ENCODE results near the gene API5. TPM values are rescaled to one million over a fixed set of nuclear protein-coding genes. Genes with fewer than 3 reads are reported as not detected.

Gene API5
- 106 TPM for polyA plus RNA-seq (2013, experiment 1 of 2)
- 107 TPM for polyA plus RNA-seq (2013, experiment 2 of 2)

DNA sequence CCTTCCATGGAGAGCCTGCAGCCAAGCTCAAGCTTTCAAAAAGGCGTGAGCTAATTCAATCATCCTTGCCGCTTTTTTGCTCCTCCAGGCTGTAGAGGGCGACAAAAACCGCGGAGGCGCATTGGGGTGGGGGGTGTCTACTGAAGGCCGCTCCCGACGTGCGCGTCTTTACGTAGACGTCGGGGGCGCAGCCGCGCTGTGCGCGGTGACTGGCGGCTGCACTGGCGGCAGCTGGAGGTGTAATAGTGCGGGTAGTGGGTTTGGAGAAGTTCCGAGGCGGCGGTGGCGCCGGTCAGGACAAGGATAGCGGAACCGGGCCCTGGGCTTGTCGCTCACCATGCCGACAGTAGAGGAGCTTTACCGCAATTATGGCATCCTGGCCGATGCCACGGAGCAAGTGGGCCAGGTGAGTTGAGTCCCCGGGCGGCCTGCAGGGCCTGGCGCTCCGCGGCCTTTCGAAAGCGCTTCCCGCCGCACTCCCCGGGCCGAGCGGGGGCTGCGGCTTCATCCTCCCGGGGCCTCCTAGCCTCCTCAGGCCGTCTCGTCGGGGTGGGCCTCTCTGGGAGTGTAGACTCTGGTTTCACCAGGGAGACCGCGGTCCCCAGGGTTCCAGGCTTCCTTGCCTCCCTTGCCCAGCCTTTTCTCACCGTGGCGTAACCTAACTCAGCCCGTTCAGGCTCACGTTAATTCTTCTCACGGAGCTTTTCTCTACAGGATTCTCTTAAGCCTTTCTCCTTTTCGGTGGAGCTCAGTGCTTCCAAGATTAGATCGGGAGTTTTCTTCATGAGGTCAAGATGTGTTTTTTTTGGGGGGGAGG, at the start of gene API5:
Gene API5, plus strand, starts transcription at position 206 of the 817 bp plus-strand sequence. Its CDS starts 132 bp downstream, at position 338.
- H3K27ac ChIP-seq (ENCODE audit: low read depth, low read length, severe bottlenecking), result peak within 1 kb of the TSS; percentile 88
- WGBS, 2 experiments (ENCODE audit: insufficient coverage in 2 of 2), result 0% methylated on average over 23 to 36 of the region's 60 CpGs
- peak within 1 kb of the TSS; percentile 80 for H3K4me3 ChIP-seq (ENCODE audit: extremely low read depth, insufficient read depth, low read length, poor library complexity, severe bottlenecking)
- H3K9me3 ChIP-seq (ENCODE audit: control insufficient read depth, low read length), result no peaks in the 10 kb centered on the region
- H3K36me3 ChIP-seq (ENCODE audit: control insufficient read depth, insufficient read depth, low read length), result peaks cover 8% of the 10 kb centered on the region
- peaks cover 6% of the 10 kb centered on the region for H3K4me1 ChIP-seq (ENCODE audit: control insufficient read depth, insufficient read depth, low read length, poor library complexity, severe bottlenecking)

DNA sequence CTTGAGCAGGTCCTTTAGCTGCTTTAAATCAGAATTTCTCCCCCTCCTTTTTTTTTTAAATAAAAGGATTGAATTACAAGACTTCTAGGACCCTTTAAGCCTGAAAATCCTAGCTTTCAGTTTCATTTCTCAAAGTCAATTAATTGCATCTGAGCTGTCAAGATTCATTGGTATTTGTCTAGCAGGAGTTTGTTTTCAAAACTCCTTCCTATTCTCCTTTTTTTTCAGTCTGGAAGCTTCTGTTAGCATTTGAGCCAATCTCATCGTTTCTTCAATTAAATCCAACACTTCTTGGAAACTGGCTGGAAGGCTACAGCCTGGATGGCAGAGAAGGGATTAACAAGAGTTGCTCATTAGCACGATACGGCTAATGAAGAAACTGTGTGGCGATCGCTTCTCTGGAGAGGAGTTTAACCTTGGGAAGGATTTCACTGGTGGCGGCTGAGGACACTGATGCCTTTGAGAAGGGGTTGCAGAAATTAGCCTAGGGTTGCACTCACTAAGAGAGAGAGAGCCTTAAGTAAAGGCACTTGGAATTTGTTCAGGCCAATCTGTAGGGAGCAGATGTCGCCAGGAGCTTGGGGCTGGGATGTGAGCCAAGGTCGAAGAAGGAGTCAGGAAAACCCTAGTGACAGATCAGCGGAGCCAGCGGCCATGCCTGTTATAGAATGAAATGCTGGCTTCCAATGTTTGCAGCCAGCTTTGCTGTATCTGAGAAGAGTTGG, 43.8 kb upstream of the API5 start:
- 92 to 98% methylated on average over 9 of the region's 10 CpGs for WGBS, 2 experiments (ENCODE audit: insufficient coverage in 2 of 2)
- Histone ChIP-seq H3K36me3 (ENCODE audit: control insufficient read depth, insufficient read depth, low read length) (no peaks in the 10 kb centered on the region), H3K4me1 (ENCODE audit: control insufficient read depth, insufficient read depth, low read length, poor library complexity, severe bottlenecking) (no peaks in the 10 kb centered on the region), H3K4me3 (ENCODE audit: extremely low read depth, insufficient read depth, low read length, poor library complexity, severe bottlenecking) (no peak overlapping the region), H3K27ac (ENCODE audit: low read depth, low read length, severe bottlenecking) (no peak overlapping the region), H3K9me3 (ENCODE audit: control insufficient read depth, low read length) (no peaks in the 10 kb centered on the region)

DNA sequence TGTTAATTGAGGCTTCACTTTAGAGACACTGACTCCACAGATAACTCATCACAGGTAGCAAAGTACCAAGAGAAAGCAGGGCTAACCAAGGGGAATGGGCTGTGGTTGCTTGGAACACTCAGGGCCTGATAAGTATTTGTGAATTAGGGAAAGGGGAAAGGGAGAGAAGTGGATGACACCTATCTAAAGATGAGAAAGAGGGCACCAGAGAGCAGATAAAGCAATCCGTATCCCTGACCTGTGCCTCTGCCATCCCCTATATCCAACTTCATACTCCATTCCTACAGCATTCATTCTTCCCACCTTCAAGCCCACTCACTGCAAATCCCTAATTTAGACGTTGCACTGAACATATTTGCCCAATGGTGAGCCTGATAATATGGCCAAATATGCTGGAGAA, 43.0 kb upstream of the API5 start:
- H3K27ac ChIP-seq (ENCODE audit: low read depth, low read length, severe bottlenecking), result no peak overlapping the region
- H3K4me1 ChIP-seq (ENCODE audit: control insufficient read depth, insufficient read depth, low read length, poor library complexity, severe bottlenecking), result no peaks in the 10 kb centered on the region
- H3K9me3 ChIP-seq (ENCODE audit: control insufficient read depth, low read length), result no peaks in the 10 kb centered on the region
- H3K36me3 ChIP-seq (ENCODE audit: control insufficient read depth, insufficient read depth, low read length), result no peaks in the 10 kb centered on the region
- H3K4me3 ChIP-seq (ENCODE audit: extremely low read depth, insufficient read depth, low read length, poor library complexity, severe bottlenecking), result no peak overlapping the region
- WGBS, 2 experiments (ENCODE audit: insufficient coverage in 2 of 2), result 38% methylated on average over 1 of the region's 2 CpGs; no CpG with 5 or more reads in 1 of the 2 experiments

DNA sequence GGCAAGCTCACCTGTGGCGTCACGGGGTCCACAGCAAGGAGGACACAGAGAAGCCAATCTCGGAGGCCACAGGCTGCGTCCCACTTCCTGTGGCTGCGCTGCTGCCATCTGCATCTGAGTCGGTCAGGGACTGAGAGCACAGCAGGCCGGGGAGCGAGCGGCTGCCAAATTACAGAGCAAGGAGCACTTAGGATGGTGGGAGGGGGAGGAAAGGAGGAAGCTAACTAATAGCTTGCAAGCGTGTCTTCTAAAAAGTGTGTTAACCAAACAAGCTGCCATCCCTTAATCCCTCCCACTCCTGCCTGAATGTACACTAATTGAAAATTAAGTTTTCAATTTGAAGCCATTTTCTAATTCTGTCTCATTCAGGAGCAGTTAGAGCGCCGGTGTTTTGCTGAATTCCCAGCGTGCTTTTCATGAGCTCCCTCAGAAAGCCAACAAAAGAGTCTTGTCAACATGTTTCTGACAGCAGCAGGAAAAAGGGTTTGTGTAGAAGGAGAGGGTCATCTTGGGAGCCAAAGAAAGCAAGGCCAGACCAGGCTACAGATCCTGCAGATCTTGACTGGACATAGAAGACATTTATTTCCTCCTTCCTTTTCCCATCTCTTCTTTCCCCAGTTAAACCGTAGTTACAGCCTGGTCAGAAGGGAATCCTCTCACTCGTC, 42.4 kb upstream of the API5 start:
- WGBS, 2 experiments (ENCODE audit: insufficient coverage in 2 of 2), result 57 to 65% methylated on average over 11 to 13 of the region's 15 CpGs

DNA sequence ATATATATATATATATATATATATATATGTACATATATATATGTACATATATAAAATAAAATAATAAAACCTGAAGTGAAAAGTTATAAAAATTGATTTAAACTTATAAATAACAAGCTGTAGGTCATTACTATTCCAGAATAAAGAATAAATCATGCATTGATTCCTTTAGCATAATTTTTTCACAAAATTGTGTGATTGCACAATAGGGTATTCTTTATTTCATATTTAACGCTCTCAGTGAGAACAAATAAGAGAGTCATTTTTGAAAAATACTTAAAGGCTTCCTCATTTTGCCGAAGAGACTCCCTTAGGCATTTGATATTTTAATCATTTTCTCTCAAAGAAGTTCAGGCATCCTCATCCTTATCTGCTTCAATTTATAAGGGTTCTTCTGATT, 41.3 kb upstream of the API5 start:
- Histone ChIP-seq H3K4me1 (ENCODE audit: control insufficient read depth, insufficient read depth, low read length, poor library complexity, severe bottlenecking) (no peaks in the 10 kb centered on the region), H3K36me3 (ENCODE audit: control insufficient read depth, insufficient read depth, low read length) (no peaks in the 10 kb centered on the region), H3K27ac (ENCODE audit: low read depth, low read length, severe bottlenecking) (no peak overlapping the region), H3K9me3 (ENCODE audit: control insufficient read depth, low read length) (no peaks in the 10 kb centered on the region), H3K4me3 (ENCODE audit: extremely low read depth, insufficient read depth, low read length, poor library complexity, severe bottlenecking) (no peak overlapping the region)
- 83 to 100% methylated on average over 1 of the region's 2 CpGs for WGBS, 2 experiments (ENCODE audit: insufficient coverage in 2 of 2)

More for the DNA sequence above, 42.4 kb upstream of the API5 start:
- H3K36me3 ChIP-seq (ENCODE audit: control insufficient read depth, insufficient read depth, low read length), result no peaks in the 10 kb centered on the region
- no peak overlapping the region for H3K4me3 ChIP-seq (ENCODE audit: extremely low read depth, insufficient read depth, low read length, poor library complexity, severe bottlenecking)
- no peak overlapping the region for H3K27ac ChIP-seq (ENCODE audit: low read depth, low read length, severe bottlenecking)
- H3K4me1 ChIP-seq (ENCODE audit: control insufficient read depth, insufficient read depth, low read length, poor library complexity, severe bottlenecking), result no peaks in the 10 kb centered on the region
- no peaks in the 10 kb centered on the region for H3K9me3 ChIP-seq (ENCODE audit: control insufficient read depth, low read length)

DNA sequence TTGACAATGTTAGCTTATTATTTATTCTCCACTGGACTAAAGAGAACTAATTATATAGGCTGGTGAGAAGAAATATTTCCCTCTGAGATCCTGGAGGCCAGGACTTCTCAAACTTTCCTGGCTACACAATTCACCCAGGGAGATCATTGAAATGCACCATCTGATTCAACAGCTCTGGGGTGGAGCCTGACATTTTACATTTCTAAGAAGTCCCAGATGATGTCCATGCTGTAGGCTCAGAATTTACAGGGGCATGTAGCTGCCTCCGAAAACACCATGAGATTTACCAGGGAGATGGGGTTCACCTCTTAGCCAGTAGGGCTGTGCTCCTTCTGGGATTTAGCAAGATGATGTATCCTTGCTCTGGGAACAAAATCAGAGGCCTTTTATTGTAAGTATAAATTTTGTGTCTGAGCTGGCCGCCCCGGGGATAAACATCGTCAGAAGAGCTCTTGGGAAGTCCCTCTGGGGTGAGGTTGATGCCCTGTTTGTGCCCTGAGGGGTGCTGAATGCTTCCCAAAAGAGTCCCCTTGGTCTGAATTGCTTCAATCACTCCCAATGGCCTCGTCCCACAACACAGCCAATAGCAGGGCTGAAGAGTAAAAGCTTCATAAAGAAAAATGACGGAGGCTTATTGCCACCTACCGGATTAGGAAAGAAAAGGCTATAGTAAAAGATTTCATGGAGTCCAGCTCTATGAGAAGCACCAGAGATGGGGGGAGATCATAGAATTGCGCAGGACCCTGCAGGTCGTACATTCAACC, 33.4 kb upstream of the API5 start:
- Histone ChIP-seq H3K4me3 (ENCODE audit: extremely low read depth, insufficient read depth, low read length, poor library complexity, severe bottlenecking) (no peak overlapping the region), H3K4me1 (ENCODE audit: control insufficient read depth, insufficient read depth, low read length, poor library complexity, severe bottlenecking) (no peaks in the 10 kb centered on the region), H3K9me3 (ENCODE audit: control insufficient read depth, low read length) (no peaks in the 10 kb centered on the region), H3K27ac (ENCODE audit: low read depth, low read length, severe bottlenecking) (no peak overlapping the region), H3K36me3 (ENCODE audit: control insufficient read depth, insufficient read depth, low read length) (no peaks in the 10 kb centered on the region)
- WGBS, 2 experiments (ENCODE audit: insufficient coverage in 2 of 2), result 58 to 68% methylated on average over 5 to 8 of the region's 9 CpGs

DNA sequence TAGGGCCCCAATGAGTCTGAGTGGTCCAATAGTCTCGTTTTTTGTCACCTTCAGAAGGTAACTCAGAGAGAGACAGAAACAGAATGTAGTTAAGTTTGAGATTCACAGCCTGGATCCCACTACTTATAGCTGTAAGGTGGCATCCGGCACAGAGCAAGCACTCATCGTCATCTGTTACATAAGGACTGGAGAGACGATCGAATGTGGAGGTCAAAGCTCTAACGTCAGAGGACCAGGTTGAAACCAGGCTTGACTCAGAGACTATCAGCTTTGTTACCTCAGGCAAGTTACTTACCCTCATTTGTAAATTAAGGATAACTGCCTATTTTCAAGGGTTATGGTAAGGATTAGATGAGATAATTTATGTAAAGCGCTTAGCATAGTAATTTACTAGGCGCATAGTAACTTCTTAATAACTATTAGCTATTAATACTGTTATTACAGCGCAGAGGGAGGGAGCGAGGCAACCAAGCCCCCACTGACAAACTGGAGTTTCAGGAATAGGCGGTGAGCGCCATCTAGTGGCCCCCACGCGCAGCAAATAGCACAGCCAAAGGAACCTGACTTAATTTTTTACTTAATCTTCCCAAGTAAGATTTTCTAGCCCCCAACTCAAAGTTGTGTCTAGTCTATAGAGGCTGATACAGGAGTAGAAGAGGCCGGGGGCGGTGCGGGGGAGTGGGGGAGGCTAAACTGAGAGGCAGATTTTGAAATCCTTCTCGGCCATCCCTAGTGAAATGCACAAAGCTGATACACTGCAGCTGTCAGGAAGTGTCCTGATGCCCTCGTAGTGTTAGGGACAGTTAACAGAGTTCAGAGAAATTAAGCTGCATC, 29.0 kb upstream of the API5 start:
- Histone ChIP-seq H3K9me3 (ENCODE audit: control insufficient read depth, low read length) (no peaks in the 10 kb centered on the region), H3K4me1 (ENCODE audit: control insufficient read depth, insufficient read depth, low read length, poor library complexity, severe bottlenecking) (peaks cover 5% of the 10 kb centered on the region), H3K36me3 (ENCODE audit: control insufficient read depth, insufficient read depth, low read length) (no peaks in the 10 kb centered on the region), H3K4me3 (ENCODE audit: extremely low read depth, insufficient read depth, low read length, poor library complexity, severe bottlenecking) (no peak overlapping the region), H3K27ac (ENCODE audit: low read depth, low read length, severe bottlenecking) (no peak overlapping the region)
- WGBS, 2 experiments (ENCODE audit: insufficient coverage in 2 of 2), result 57 to 72% methylated on average over 8 to 10 of the region's 19 CpGs

DNA sequence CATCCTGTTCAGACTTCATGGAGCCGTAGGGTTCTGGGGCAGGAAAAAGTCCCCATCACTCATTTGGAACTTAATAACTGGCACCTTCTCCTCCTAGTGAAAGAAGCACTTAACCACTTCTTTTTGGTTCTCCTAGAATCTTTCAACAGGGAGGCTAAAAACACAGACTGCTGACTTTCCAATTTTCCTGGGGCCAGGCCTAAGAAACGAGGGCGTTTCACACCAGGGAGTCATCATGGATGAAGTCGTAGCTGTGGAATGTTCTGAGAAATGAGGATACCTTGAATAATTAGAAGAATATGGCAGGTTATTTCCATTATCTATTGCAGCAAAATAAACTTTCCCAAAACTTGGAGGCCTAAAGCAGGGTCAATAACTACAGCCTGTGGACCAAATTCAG, 26.0 kb upstream of the API5 start:
- Histone ChIP-seq H3K9me3 (ENCODE audit: control insufficient read depth, low read length) (no peaks in the 10 kb centered on the region), H3K4me1 (ENCODE audit: control insufficient read depth, insufficient read depth, low read length, poor library complexity, severe bottlenecking) (peaks cover 5% of the 10 kb centered on the region), H3K36me3 (ENCODE audit: control insufficient read depth, insufficient read depth, low read length) (no peaks in the 10 kb centered on the region), H3K27ac (ENCODE audit: low read depth, low read length, severe bottlenecking) (no peak overlapping the region), H3K4me3 (ENCODE audit: extremely low read depth, insufficient read depth, low read length, poor library complexity, severe bottlenecking) (no peak overlapping the region)
- WGBS, 2 experiments (ENCODE audit: insufficient coverage in 2 of 2), result 76 to 93% methylated on average over 1 to 3 of the region's 4 CpGs

DNA sequence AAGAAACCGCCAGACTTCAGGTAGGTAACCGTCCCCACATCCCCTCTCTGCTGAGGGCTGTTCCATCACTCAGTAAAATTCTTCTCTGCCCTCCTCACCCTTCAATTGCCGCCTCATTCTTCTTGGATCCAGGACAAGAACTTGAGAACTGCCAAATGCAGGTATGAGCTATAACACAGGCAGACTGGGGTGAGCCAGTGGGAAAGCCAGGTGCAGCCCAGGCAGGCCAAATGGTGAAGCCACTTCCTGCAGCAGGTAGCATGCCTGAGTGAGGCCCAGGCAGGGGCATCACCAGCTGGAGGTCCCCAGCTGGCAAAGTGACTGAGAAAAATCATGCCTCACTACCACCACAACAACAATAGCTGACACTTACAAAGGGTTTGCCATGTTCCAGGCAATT, 22.4 kb upstream of the API5 start:
- H3K4me3 ChIP-seq (ENCODE audit: extremely low read depth, insufficient read depth, low read length, poor library complexity, severe bottlenecking), result no peak overlapping the region
- WGBS, 2 experiments (ENCODE audit: insufficient coverage in 2 of 2), result 89 to 94% methylated on average over 2 to 3 of the region's 3 CpGs
- peaks cover 5% of the 10 kb centered on the region for H3K4me1 ChIP-seq (ENCODE audit: control insufficient read depth, insufficient read depth, low read length, poor library complexity, severe bottlenecking)
- H3K9me3 ChIP-seq (ENCODE audit: control insufficient read depth, low read length), result no peaks in the 10 kb centered on the region
- H3K36me3 ChIP-seq (ENCODE audit: control insufficient read depth, insufficient read depth, low read length), result no peaks in the 10 kb centered on the region
- H3K27ac ChIP-seq (ENCODE audit: low read depth, low read length, severe bottlenecking), result no peak overlapping the region
